Activated T-cell treated with anti-CD3 and anti-CD28 coated beads, Interleukin-2, amount 50 U/mL, for 48 hours (primary cell): ENCODE measurements around the gene TRIP13.
"Not testable (repeated sequence)": the region's sequence is repeated elsewhere in the genome, so short reads cannot be mapped to it uniquely, and the experiment has no call there.

Source experiments
- DNase-seq, 2 experiments: peaks; one replicate each; pipeline ENCODE4 v3.0.0-alpha.2; 2020

Gene TRIP13

GRCh38 chr5:939368-939767 is 46.7 kb downstream of the TRIP13 start:
- no peak for DNase-seq

DNA sequence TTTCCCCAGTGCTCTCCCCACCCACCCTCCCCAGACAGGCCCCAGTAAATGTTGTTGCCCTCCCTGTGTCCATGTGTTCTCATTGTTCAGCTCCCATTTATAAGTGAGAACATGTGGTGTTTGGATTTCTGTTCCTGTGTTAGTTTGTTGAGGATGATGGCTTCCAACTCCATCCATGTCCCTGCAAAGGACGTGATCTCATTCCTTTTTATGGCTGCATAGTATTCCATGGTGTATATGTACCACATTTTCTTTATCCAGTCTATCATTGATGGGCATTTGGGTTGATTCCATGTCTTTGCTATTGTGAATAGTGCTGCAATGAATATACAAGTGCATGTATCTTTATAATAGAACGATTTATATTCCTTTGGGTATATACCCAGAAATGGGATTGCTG is 48.1 kb downstream of the TRIP13 start:
- DNase-seq: not testable (repeated sequence)

DNA sequence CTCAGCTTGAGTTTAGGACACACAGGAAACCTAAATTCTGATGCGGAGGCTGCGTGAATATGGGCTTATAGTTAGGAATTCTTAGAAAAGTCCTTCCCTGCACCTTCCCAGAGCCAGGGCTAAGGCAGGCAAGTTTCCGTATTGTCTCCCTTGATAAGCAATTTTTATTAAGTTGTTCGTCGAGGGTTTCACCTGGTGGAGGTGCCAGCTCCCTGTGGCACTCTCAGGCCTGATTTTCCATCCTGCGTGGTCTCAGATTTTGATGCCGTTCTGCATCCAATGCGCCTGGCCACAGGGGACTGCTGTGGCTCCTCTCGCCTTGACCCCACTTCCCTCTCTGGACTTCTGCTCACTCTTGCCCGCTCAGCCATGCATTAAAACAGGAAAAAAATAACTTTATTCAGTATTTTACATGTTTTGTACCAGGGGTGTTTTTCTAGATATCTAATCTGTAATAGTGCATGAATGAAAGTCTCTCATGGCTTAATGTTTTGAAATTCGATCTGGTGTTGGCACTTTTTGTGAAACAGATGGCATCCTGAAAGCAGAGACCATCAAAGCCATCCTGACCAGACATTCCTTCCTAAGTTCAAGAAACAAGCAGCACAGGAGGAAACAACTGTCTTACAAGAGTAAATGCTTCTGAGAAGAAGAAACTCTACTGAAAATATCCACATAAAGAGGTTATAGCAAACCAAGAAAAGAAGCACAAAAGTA is 50.7 kb downstream of the TRIP13 start:
- DNase-seq: no peak

DNA sequence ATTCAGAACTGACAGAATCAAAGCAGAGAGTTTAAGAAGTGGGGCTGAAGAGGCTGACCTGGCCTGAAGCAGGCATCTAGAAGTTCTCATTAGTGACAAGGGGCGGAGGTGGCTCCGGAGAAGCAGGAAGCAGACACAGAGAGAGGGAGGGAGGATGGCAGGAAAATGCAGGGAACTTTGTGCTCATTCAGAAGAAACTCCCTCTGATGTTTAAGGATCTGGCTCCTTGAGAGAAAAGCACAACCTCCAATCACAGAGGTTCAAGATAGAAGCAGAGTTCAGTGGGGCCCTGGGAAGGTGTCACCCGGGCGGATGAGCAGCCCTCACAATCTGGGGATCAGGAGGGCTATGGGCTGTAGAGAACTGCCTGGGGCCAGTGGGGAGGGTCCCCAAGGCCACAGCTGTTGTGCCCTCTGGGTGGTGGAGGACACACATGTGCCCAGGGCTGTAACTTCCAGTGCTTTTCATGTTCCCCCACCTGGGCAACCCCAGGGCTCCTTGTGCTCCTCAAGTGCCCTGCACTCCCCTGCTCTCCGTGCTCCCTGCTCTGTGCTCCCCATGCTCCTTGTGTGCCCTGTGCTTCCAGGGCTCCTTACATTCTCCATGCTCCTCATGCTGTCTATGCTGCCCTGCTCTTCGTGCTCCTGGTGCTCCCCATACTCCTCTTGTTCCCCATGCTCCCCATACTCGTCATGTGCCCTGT is 51.4 kb downstream of the TRIP13 start:
- peak in 1 of 2 experiments; percentile 13 for DNase-seq

GRCh38 chr5:944621-944927 is 51.9 kb downstream of the TRIP13 start:
- DNase-seq: peak in 1 of 2 experiments; percentile 11

- DNase-seq: peak in 1 of 2 experiments; percentile 11
Measured at GRCh38 chr5:944992-945685, 52.5 kb downstream of the TRIP13 start.

DNA sequence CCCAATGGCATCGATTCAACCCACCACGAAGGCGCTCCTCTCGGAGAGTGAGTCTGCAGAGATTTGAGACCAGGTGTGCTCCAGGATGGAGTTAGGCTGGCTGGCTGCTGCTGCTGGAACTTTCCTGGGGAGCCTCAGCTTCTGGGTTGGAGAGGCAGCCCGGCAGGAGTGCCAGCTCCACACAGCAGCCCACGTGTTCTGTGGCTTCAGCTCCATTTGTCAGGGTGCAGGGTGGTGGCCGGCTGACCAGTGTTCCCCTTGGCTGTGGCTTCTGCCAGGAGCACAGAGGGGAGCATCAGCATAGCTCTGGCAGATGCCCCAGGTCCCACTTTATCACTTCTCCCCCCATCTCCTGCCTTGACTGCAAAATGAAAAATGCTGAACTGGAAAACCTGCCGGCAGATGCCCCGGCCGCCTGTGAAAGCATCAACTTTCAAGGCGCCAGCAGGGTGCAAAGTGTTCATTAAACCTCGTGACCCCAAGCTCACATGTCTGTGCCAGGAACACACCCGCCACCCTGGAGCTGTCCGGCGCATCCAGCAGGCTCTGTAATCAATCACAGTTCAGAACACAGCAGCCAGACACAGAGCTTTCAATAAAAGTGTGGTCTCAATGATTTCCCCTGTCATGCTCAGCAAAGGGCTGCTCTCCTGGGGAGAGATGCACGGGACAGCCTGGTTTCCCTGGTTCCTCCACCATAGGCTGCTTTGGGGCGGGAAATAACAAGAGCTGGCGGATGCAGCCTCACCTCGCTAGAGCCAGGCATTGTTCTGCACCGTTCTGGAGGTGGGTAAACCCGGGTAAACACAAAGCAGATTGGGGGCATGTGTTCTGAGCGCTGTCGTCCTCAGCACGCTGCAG is 53.2 kb downstream of the TRIP13 start:
- peak in 1 of 2 experiments; percentile 13 for DNase-seq

GRCh38 chr5:946720-947625 is 54.3 kb downstream of the TRIP13 start:
- peak in 1 of 2 experiments; percentile 8 for DNase-seq

GRCh38 chr5:947626-948471 is 55.2 kb downstream of the TRIP13 start:
- DNase-seq: no peak

DNA sequence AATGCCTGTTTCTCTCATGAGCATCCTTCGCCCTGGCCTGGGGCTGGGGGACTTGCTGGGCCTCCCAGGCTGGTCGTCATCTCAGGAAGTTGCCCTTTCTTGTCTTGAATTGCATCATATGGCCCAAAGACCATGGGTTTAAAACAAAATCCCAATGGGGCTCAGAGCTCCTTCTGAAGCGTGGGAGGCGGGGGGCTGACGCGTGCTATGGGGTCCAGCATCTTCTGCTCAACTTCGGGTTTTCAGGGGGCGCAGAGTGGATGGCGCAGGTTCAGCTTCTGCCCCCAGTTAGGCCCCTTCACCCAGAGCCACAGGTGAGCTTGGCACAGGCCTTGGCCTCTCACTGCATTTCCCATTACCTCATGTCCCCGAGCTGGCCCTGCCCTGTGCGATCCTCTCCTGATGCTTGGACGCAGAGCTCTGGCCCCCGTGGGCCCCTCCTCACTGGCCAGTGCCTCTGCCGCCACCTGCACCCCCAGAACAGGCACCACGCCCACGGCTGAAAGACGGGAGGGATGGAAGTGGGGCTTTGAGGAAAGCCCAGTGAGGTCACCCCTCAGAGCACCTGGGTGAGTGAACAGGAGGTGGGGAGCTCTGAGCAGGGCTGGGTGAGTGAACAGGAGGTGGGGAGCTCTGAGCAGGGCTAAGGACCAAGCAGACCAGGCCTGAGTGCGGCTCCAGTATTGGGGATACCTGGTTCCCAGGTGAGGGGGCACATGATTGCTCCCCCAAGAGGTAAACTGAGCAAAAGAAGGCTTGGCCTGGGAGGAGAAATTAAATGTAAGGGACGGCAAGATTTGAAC is 56.0 kb downstream of the TRIP13 start:
- peak; percentile 11 to 14 for DNase-seq

- DNase-seq: no peak
Measured at GRCh38 chr5:949275-949543, 56.5 kb downstream of the TRIP13 start.

DNA sequence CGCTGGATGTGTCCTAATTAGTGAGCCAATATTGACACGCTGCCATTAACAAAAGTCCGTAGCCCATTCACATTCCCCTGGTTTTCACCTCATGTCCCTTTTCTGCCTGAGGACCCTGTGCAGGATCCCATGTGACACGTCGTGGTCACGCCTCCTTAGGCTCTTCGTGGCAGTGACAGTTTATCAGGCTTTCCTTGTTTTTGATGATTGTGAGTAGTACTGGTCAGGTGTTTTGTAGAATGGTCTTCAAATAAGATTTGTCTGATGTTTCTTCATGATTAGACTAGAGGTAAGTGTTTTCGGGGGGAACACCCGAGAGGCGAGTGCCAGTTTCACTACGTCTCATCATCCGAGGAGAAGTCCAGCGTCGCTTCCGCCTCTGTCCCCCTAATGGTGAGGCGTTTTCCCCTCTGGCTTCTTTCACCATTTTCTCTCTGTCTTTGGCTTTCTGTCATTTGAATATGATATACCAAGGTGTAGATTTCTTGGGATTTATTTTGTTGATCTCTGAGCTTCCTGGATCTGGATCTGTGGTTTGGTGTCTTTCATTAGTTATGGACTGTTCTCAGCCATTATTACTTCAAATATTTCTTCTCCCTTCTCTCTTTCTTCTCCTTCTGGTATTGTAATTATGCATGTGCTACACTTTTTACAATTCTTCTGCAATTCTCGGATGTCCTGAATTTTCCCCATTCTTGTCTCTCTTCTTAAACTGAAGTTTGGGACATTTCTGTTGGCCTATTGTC is 57.3 kb downstream of the TRIP13 start:
- no peak for DNase-seq

GRCh38 chr5:951940-952596 is 59.4 kb downstream of the TRIP13 start:
- DNase-seq: peak in 1 of 2 experiments; percentile 7

- DNase-seq: peak in 1 of 2 experiments; percentile 7
Measured at GRCh38 chr5:952597-953271, 60.0 kb downstream of the TRIP13 start.

GRCh38 chr5:953535-954449 is 61.1 kb downstream of the TRIP13 start:
- peak in 1 of 2 experiments; percentile 16 for DNase-seq

DNA sequence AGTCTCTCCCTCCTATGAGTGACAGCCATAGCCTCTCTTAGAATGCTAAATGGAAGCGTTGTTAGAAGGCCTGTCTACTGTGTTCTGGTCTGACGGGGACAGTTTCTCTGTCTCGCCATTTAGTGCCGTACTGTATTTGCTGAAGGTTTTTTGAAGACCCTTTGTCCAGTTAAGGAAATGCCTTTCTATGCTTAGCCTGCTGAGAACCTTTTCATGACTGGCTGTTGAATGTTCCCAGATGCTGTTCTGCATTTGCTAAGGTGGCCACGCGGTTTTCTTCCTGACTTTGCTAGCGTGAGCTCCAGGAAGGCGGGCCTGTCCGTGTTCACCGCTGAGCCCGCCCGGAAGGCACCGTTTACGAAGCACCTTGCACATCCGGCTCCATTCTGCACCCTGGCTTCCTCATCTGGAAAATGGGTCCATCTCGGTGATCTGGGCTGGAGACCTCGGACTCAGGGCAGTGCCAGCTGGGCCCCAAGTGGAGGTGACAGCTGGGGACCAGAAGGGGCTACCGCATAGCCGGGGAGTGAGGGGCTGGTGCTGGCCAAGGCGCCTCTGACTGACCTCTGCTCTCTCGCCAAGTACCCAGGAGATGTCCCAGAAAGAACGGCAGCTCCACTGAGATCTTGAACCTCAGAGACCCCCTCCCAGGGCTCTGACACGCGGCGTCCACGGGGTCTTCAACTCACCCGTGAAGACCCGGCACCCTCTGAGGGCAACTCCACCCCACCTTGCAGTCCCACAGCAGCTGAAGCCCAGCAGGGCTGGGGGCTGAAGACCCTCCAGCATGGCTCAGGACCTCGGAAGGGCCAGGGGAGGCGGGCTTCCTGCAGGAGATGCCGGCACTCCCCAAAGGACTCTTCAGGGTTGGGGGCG is 63.4 kb downstream of the TRIP13 start:
- DNase-seq: peak; percentile 10 to 11
